Activated CD8-positive, alpha-beta memory T cell treated with anti-CD3 and anti-CD28 coated beads for 36 hours (primary cell): ENCODE data around the gene ZFAND5. TPM values are rescaled to one million over a fixed set of nuclear protein-coding genes. Genes with fewer than 3 reads are reported as not detected.

Experiments
- CTCF ChIA-PET: fragments of 350-600 bp; sonication (Branson Sonifier 250); formaldehyde crosslinking; loops from one replicate; lab custom pipeline; 2021; ENCODE audit warnings: antibody characterized with exemption; lab: Charles Lee
- POLR2A ChIA-PET: fragments of 350-600 bp; sonication (Branson Sonifier 250); formaldehyde crosslinking; loops from one replicate; lab custom pipeline; 2021; ENCODE audit warnings: antibody characterized with exemption; lab: Charles Lee
- total RNA-seq, 2 experiments: library from RNA; stranded (reverse); gene quantifications; one replicate each; pipeline ENCODE4 v1.2.3, GENCODE V29; 2021

The ZFAND5 gene
- 10 to 100 TPM; 85.8 to 86.7 TPM for total RNA-seq

DNA sequence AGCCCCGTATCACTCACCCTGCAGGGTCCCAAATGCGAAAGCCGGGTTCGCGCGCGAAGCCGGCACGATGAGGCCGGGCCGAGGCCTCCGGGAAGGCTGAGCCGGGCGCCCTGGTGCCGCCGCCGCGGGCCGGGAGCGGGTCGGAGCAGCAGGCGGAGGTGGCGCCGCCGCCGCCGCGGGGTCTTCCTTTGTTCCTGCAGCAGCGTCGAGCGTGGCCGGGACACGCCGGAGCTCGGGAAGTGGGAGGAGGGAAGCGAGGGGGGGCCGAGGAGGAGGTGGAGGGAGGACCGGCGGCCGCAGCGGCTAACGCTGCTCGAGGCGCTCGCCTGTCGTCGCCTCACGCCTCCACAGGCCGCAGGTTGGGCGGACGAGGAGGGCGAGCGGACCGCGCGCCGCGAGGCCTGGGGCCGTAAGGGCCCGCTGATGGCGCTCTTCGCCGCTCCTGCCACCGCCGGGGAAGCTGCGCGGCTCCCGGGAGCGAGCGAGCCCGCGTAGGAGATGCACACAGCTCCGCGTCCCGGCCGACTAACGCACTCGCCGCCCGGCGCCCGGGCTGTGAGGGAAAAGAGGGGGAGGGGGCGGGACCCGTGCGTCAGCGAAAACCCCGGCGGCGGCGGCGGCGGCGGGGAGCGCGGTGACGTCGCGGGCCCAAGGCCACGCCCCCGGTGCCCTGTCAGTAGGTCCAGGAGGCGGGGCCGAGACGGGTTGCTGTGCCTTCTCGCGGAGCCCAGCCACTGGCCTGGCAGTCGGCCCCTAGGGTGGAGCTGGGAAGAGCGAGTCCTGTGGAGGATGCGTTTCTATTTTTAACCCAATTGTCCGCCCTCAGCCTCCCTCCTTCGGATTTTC lies at the start of gene ZFAND5:
Gene ZFAND5, minus strand, starts transcription at position 530 of the 846 bp plus-strand sequence. CDS start 4,430 bp downstream, outside the sequence.
- POLR2A ChIA-PET, result interaction anchor here (0.6 to 2.0 kb wide), 7 partner anchors 17 to 1950 kb away, joined by 3 to 11 read pairs (median 4); no protein-coding TSS in a partner anchor
- CTCF ChIA-PET, result interaction anchor here (0.6 to 1.3 kb wide), 4 partner anchors 18 to 367 kb away, joined by 3 to 5 read pairs (median 3); no protein-coding TSS in a partner anchor

- CTCF ChIA-PET, result no interaction called here
- POLR2A ChIA-PET, result no interaction called here
These were observed 47.6 kb upstream of the ZFAND5 start for GRCh38 chr9:72412483-72413040.

- POLR2A ChIA-PET, result no interaction called here
- CTCF ChIA-PET, result no interaction called here
These were observed 45.2 kb upstream of the ZFAND5 start for GRCh38 chr9:72410214-72410613.

GRCh38 chr9:72407114-72407513 lies 42.1 kb upstream of the ZFAND5 start:
- CTCF ChIA-PET, result no interaction called here
- POLR2A ChIA-PET, result no interaction called here

DNA sequence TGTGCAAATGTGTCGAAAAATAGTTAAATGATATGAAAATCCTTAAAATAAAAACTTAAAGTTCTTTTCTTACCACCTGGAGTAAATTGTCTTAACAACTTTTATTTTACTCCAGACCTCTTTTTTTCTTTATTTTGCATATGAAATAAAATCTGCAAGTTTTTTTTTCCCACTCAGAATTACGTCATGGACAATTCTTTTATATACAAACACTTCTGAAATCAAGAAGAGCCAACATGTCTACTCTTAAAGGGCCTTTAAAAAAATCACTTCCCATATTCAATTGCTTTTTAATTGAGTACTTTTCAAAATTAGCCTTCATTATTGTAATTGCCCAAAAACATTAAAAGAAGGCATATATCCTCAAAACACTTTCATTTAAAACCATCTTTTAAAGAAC lies 37.7 kb upstream of the ZFAND5 start:
- CTCF ChIA-PET, result no interaction called here
- POLR2A ChIA-PET, result no interaction called here

DNA sequence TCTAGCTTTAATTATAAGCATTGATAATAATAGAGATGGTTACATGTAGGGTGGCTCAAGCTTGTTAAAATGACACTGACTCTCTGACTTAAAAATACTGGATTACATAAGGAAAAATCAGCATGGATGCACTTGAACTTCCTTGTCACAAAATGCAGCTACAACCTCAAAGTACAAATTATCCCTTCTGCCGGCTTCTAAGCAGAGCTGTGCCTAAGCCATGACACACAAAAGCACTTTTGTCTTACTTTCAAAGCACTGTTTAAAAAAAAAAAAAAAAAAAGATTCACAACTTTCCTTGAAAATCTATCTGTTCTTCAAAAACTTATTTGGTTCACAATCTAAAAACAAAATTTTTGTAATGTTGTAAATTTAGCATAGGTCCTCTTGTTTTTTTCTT lies 36.4 kb upstream of the ZFAND5 start:
- ChIA-PET CTCF (no interaction called here), POLR2A (interaction anchor here (0.7 kb wide), 1 partner anchor 17 kb away, joined by 3 read pairs; no protein-coding TSS in a partner anchor)

DNA sequence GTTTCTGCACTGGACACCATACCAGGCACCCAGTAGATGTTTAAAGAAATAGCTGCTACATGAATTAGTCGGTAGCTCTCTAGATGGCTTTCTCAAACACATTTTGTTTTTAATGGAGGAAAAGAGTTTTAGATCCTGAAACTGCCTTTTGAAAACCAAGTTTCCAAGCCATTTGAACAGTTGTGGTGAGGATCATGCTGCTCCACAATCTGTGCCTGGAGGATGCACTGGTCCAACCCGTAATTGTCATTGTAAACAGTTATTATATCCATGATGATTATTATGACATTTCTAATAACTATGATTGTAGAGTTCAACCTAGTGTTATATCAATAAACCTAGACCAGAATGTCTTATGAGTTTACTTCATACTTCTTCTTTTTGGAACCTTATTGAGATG lies 35.9 kb upstream of the ZFAND5 start:
- CTCF ChIA-PET, result no interaction called here
- POLR2A ChIA-PET, result interaction anchor here (0.7 kb wide), 1 partner anchor 16 kb away, joined by 3 read pairs; no protein-coding TSS in a partner anchor

- ChIA-PET CTCF (no interaction called here), POLR2A (no interaction called here)
These were observed 34.4 kb upstream of the ZFAND5 start for GRCh38 chr9:72399391-72399790.

DNA sequence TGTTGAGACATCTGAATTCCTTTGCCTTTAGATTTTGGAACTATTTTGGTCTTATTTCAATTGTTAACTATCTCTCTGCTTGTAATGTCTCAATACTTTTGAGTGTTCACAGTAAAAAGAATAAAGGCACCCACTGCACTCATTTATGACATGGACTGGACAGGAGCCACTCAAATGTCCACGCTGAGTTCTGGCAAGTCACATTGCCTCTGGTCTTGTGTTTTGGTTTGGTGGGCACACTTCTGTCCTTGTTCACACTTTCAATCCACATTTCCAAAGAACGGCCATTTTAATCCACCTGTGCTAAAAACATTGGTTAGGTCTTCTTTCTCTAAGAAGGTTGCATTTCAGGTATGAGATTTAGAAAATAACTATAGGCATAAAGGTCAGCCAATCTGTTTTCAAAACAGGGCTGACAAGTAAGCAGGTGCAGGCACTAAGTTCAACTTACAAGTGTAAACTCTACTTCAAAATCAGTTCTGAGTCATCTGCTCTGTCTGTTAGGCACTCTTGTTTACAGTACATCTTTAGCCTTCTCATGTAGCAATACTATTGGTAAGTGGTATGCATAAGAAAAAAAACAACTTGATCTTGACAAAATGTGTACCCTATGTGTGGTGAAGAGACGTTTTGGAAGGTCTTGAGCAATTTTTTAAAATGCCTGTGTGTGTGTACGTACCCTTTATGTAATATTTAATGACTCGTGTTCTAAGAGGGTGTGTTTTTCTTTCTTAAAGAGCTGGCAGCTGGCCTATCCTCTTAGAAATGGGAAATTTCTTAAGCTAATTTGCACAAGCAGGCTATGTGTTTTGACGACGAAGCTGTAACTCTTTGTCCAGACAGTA lies 31.5 kb upstream of the ZFAND5 start:
- ChIA-PET CTCF (interaction anchor here (0.6 kb wide), 1 partner anchor 65 kb away, joined by 3 read pairs; no protein-coding TSS in a partner anchor), POLR2A (no interaction called here)

- CTCF ChIA-PET, result no interaction called here
- POLR2A ChIA-PET, result no interaction called here
These were observed 29.1 kb upstream of the ZFAND5 start for GRCh38 chr9:72394066-72394465.

DNA sequence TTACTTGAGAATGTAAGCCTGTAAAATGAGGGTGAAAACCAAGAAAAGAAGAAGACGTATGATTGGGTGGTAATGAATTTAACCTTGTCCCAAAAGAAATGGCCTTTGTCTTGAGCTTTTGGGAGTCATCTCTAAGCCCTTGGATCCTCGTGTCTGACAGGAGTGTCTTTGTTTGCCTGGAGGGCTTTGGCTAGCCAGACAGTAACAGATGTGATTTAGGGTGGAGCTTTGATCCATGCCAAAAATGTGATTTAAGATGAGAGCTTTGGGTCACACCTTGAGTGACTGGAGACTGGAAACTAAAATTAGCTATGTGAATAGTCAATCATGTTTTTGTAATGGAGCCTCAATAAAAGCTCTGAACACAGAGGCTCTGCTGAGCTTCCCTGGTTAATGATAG lies 25.9 kb upstream of the ZFAND5 start:
- CTCF ChIA-PET, result interaction anchor here (0.5 to 1.0 kb wide), 2 partner anchors 26 to 52 kb away, joined by 3 read pairs; partner anchors contain the start of gene ZFAND5
- POLR2A ChIA-PET, result no interaction called here

GRCh38 chr9:72386186-72386585 lies 21.2 kb upstream of the ZFAND5 start:
- CTCF ChIA-PET, result no interaction called here
- POLR2A ChIA-PET, result no interaction called here

- CTCF ChIA-PET, result no interaction called here
These were observed 19.9 kb upstream of the ZFAND5 start for GRCh38 chr9:72384710-72385485.

DNA sequence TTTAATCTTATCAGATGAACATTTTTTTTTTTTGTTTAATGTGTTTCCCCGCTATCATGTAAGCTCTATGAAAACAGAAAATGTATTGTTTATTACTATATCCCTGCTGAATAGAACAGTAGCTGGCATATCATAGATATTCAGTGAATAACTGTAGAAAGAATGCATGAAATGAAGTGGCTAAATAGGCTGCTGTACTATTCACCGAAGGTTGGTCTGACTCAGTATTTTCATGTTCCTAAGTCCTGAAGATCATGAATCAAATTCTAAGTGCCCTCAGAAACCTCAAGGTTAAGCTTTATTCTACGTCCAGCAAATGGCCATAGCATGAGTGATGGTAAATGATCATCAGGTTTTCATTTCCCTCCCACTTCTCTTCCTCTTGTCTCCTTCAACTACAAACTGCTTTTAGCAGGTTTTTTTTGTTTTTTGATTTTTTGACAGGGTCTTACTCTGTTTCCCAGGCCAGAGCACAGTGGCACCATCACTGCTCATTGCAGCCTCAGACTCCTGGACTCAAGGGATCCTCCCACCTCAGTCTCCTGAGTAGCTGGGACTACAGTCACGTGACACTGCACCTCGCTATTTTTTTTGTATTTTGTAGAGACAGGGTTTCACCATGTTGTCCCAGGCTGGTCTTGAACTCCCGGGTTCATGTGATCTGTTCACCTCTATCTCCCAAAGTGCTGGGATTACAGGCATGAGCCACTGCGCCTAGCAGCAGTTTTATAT lies 19.1 kb upstream of the ZFAND5 start:
- CTCF ChIA-PET, result no interaction called here
- POLR2A ChIA-PET, result no interaction called here

More at GRCh38 chr9:72384710-72385485, 19.9 kb upstream of the ZFAND5 start:
- POLR2A ChIA-PET, result interaction anchor here (0.6 kb wide), 1 partner anchor 16 kb away, joined by 3 read pairs; no protein-coding TSS in a partner anchor

- CTCF ChIA-PET, result interaction anchor here (1.1 kb wide), 1 partner anchor 17 kb away, joined by 3 read pairs; the partner anchor contains the start of gene ZFAND5
- POLR2A ChIA-PET, result no interaction called here
These were observed 17.4 kb upstream of the ZFAND5 start for GRCh38 chr9:72382405-72382804.

- CTCF ChIA-PET, result no interaction called here
- POLR2A ChIA-PET, result no interaction called here
These were observed 12.0 kb upstream of the ZFAND5 start for GRCh38 chr9:72377041-72377440.

GRCh38 chr9:72371151-72371550 lies 6.1 kb upstream of the ZFAND5 start:
- ChIA-PET POLR2A (no interaction called here), CTCF (no interaction called here)
